ENCODE results near the gene IGFL2.
"Not testable (repeated sequence)": the region's sequence is repeated elsewhere in the genome, so short reads cannot be mapped to it uniquely, and the experiment has no call there.

The IGFL2 gene

DNA sequence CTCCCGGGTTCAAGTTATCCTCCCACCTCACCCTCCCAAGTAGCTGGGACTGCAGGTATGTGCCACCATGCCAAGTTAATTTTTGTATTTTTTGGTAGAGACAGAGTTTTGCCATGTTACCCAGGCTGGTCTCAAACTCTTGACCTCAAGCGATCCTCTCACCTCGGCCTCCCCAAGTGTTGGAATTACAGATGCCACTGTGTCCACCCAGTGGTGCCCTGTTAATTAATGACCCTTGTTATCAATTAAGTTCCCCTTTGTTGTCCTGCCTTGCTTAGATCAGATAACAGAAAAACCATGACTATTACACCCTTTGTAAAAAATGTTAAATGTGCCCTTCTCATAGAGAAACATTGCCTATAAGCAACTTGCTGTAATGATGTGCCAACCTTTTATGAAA, 47.1 kb downstream of the IGFL2 start:
- peaks cover 25% of the 10 kb centered on the region for H3K27me3 ChIP-seq (ENCODE audit: control insufficient read depth, insufficient read depth, low read length)
- no peaks in the 10 kb centered on the region for H3K36me3 ChIP-seq (ENCODE audit: control insufficient read depth, insufficient read depth, low read length)
- H3K9me3 ChIP-seq (ENCODE audit: control insufficient read depth, low read length) = no peaks in the 10 kb centered on the region
- no peaks in the 10 kb centered on the region for H3K4me1 ChIP-seq (ENCODE audit: control insufficient read depth, insufficient read depth, low read length)
- no peak overlapping the region for H3K9ac ChIP-seq (ENCODE audit: low read length)
- H3K4me3 ChIP-seq (ENCODE audit: low read length) = no peak overlapping the region

GRCh38 chr19:46195919-46196318, 47.9 kb downstream of the IGFL2 start:
- peaks cover 18% of the 10 kb centered on the region for H3K27me3 ChIP-seq (ENCODE audit: control insufficient read depth, insufficient read depth, low read length)
- not testable (repeated sequence) for H3K36me3 ChIP-seq (ENCODE audit: control insufficient read depth, insufficient read depth, low read length); H3K4me1 ChIP-seq (ENCODE audit: control insufficient read depth, insufficient read depth, low read length); H3K9me3 ChIP-seq (ENCODE audit: control insufficient read depth, low read length); H3K4me3 ChIP-seq (ENCODE audit: low read length); H3K9ac ChIP-seq (ENCODE audit: low read length)

- no peak overlapping the region for H3K9ac ChIP-seq (ENCODE audit: low read length)
- peaks cover 18% of the 10 kb centered on the region for H3K27me3 ChIP-seq (ENCODE audit: control insufficient read depth, insufficient read depth, low read length)
- no peaks in the 10 kb centered on the region for H3K4me1 ChIP-seq (ENCODE audit: control insufficient read depth, insufficient read depth, low read length)
- H3K36me3 ChIP-seq (ENCODE audit: control insufficient read depth, insufficient read depth, low read length) = no peaks in the 10 kb centered on the region
- H3K4me3 ChIP-seq (ENCODE audit: low read length) = no peak overlapping the region
- no peaks in the 10 kb centered on the region for H3K9me3 ChIP-seq (ENCODE audit: control insufficient read depth, low read length)
These were observed 48.5 kb downstream of the IGFL2 start for GRCh38 chr19:46196410-46197124.

- no peaks in the 10 kb centered on the region for H3K36me3 ChIP-seq (ENCODE audit: control insufficient read depth, insufficient read depth, low read length)
- peaks cover 18% of the 10 kb centered on the region for H3K27me3 ChIP-seq (ENCODE audit: control insufficient read depth, insufficient read depth, low read length)
- no peak overlapping the region for H3K9ac ChIP-seq (ENCODE audit: low read length)
- H3K4me1 ChIP-seq (ENCODE audit: control insufficient read depth, insufficient read depth, low read length) = no peaks in the 10 kb centered on the region
- no peak overlapping the region for H3K4me3 ChIP-seq (ENCODE audit: low read length)
- H3K9me3 ChIP-seq (ENCODE audit: control insufficient read depth, low read length) = no peaks in the 10 kb centered on the region
These were observed 49.5 kb downstream of the IGFL2 start for GRCh38 chr19:46197314-46198070.

DNA sequence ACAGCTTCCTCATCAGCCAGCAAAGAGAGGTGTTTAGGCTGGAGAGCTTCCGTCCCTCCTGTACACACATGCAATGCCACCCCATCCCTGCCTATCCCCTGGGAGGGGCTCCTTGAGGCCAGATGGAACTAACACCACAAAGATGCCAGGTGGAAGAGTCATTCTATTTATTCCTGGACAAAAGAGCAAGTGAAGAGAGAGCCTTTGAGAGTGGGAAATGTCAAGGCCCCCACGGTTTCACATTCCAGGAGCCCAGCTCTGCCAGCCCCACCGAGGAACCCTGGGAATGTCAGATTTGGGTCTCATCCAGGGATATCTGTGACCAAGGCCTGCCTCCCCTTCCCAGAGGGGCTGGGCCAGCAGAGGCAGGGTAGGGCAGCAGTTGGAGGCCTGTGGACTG, 50.7 kb downstream of the IGFL2 start:
- Histone ChIP-seq H3K9me3 (ENCODE audit: control insufficient read depth, low read length) (no peaks in the 10 kb centered on the region), H3K27me3 (ENCODE audit: control insufficient read depth, insufficient read depth, low read length) (peaks cover 16% of the 10 kb centered on the region), H3K36me3 (ENCODE audit: control insufficient read depth, insufficient read depth, low read length) (no peaks in the 10 kb centered on the region), H3K4me3 (ENCODE audit: low read length) (no peak overlapping the region), H3K9ac (ENCODE audit: low read length) (no peak overlapping the region), H3K4me1 (ENCODE audit: control insufficient read depth, insufficient read depth, low read length) (no peaks in the 10 kb centered on the region)

DNA sequence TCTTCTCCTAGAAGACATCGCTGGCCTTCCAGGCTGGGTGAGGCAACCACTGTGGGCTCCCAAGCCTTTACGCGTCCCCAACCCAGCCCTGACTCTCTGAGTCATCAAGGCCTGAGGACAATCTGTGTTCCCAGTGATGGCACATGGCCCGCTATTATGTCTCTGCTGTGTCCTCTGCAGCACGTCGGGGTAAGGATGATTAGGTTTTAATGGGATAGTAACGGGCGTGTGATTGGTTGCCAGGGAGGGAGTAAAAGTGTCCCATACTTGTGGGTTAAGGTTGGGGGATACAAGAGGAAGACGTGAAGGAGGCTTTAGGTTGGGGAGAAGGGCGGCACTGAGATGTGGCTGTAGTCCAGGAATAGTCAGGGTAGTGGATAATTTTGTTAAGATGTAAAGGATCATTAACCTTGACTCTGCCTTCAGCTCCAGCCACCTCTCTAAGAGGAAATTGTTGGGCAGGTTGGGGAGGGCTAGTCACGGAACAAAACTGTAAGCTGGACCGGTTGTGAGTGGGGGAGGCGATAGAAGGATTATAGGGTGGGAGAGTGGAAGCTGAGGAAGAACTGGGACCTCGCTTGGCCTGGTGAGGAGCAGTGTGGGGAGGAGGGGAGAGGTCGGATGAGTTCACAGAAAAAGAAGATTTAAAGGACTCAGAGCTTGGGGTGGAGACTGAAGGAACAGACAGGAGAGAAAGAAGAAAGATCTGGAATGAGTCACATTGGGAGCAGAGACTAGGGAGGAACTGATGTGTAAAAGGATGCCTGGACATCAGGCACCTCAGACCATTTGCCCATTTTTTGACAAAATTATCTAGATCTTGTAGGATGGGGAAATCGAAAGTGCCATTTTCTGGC, 53.6 kb downstream of the IGFL2 start:
- no peaks in the 10 kb centered on the region for H3K36me3 ChIP-seq (ENCODE audit: control insufficient read depth, insufficient read depth, low read length)
- no peak overlapping the region for H3K9ac ChIP-seq (ENCODE audit: low read length)
- H3K4me3 ChIP-seq (ENCODE audit: low read length) = no peak overlapping the region
- peaks cover 8% of the 10 kb centered on the region for H3K27me3 ChIP-seq (ENCODE audit: control insufficient read depth, insufficient read depth, low read length)
- H3K4me1 ChIP-seq (ENCODE audit: control insufficient read depth, insufficient read depth, low read length) = no peaks in the 10 kb centered on the region
- H3K9me3 ChIP-seq (ENCODE audit: control insufficient read depth, low read length) = no peaks in the 10 kb centered on the region

GRCh38 chr19:46202426-46202825, 54.4 kb downstream of the IGFL2 start:
- peaks cover 1% of the 10 kb centered on the region for H3K27me3 ChIP-seq (ENCODE audit: control insufficient read depth, insufficient read depth, low read length)
- H3K4me1 ChIP-seq (ENCODE audit: control insufficient read depth, insufficient read depth, low read length) = no peaks in the 10 kb centered on the region
- no peak overlapping the region for H3K9ac ChIP-seq (ENCODE audit: low read length)
- no peak overlapping the region for H3K4me3 ChIP-seq (ENCODE audit: low read length)
- no peaks in the 10 kb centered on the region for H3K36me3 ChIP-seq (ENCODE audit: control insufficient read depth, insufficient read depth, low read length)
- no peaks in the 10 kb centered on the region for H3K9me3 ChIP-seq (ENCODE audit: control insufficient read depth, low read length)

DNA sequence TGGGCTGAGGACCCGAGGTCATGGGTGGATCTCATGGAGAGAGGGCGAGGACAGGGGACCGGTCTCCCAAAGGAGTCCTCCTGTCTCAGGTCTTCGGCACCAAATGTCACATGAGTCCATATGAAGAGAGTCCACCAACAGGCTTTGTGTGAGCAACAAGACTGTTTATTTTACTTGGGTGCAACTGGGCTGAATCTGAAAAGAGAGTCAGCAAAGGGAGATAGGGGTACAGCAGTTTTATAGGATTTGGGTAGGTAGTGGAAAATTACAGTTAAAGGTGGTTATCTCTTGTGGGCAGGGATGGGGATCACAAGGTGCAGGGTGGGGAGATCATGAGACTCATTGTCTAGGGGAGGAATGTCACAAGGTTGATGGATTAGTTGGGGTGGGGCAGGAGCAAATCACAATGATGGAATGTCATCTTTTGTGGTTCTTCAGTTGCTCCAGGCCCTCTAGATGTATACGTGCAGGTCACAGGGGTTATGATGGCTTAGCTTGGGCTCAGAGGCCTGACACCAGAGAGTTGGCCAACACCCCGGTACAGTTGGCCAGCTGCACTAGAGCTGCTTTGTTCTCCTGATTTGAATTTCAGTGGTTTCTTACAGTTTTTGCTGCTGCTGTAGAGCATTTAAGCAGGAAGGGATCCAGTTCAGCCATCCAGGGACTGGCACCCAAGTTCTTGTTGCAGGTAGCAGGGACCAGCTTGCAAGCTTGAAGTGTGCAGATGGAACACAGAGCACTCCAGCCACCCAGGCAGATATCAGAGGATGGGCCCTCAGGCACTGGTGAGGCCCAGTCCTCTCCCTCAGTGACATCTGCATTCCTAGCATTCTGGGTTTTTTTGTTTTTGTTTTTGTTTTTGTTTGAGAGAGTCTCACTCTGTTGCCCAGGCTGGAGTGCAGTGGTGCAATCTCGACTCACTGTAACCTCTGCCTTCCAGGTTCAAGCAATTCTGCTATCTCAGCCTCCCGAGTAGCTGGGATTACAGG, 55.1 kb downstream of the IGFL2 start:
- Histone ChIP-seq H3K9me3 (ENCODE audit: control insufficient read depth, low read length) (no peaks in the 10 kb centered on the region), H3K27me3 (ENCODE audit: control insufficient read depth, insufficient read depth, low read length) (no peaks in the 10 kb centered on the region), H3K4me1 (ENCODE audit: control insufficient read depth, insufficient read depth, low read length) (no peaks in the 10 kb centered on the region), H3K9ac (ENCODE audit: low read length) (no peak overlapping the region), H3K36me3 (ENCODE audit: control insufficient read depth, insufficient read depth, low read length) (no peaks in the 10 kb centered on the region), H3K4me3 (ENCODE audit: low read length) (no peak overlapping the region)

GRCh38 chr19:46204008-46204407, 56.0 kb downstream of the IGFL2 start:
- H3K4me3 ChIP-seq (ENCODE audit: low read length) = no peak overlapping the region
- H3K27me3 ChIP-seq (ENCODE audit: control insufficient read depth, insufficient read depth, low read length) = no peaks in the 10 kb centered on the region
- H3K36me3 ChIP-seq (ENCODE audit: control insufficient read depth, insufficient read depth, low read length) = no peaks in the 10 kb centered on the region
- peaks cover 4% of the 10 kb centered on the region for H3K4me1 ChIP-seq (ENCODE audit: control insufficient read depth, insufficient read depth, low read length)
- no peaks in the 10 kb centered on the region for H3K9me3 ChIP-seq (ENCODE audit: control insufficient read depth, low read length)
- H3K9ac ChIP-seq (ENCODE audit: low read length) = no peak overlapping the region

DNA sequence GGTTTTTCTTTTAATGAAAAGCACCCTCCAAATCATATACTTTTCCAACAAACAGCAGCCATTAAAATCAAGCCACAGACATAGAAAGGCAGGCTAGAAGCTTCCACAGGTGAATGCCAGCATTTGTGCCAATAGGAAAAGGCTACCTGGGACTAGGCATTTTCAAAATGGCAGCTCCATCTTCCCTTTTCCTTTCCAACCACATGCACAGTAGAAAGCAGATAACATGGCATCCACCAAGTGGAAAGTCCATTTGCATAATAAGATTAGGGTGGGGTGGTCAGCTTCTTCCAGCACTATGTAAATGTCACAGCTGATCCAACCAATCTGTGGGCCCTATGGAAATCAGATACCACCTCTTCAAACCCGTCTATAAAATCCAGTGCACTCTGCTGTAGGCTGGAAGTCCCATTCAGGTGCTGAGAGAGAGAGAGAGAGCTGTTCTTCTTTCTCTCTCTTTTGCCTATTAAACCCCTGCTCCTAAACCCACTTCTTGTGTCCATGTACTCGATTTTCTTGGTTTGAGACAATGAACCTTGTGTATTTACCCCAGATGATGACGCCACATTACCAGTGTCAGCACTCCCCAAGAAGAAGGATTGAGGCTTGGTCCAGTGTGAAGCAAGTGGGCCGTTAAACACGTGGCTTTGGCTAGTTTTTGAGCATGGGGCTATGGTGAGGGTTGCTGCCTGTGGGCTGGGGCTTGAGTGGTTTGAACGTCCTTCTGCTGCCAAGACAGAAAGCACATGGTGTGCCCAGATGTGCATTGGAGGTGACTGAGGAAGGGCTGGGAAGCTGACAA, 57.3 kb downstream of the IGFL2 start:
- H3K27me3 ChIP-seq (ENCODE audit: control insufficient read depth, insufficient read depth, low read length) = no peaks in the 10 kb centered on the region
- no peaks in the 10 kb centered on the region for H3K9me3 ChIP-seq (ENCODE audit: control insufficient read depth, low read length)
- H3K4me3 ChIP-seq (ENCODE audit: low read length) = no peak overlapping the region
- H3K4me1 ChIP-seq (ENCODE audit: control insufficient read depth, insufficient read depth, low read length) = peaks cover 17% of the 10 kb centered on the region
- no peak overlapping the region for H3K9ac ChIP-seq (ENCODE audit: low read length)
- no peaks in the 10 kb centered on the region for H3K36me3 ChIP-seq (ENCODE audit: control insufficient read depth, insufficient read depth, low read length)

DNA sequence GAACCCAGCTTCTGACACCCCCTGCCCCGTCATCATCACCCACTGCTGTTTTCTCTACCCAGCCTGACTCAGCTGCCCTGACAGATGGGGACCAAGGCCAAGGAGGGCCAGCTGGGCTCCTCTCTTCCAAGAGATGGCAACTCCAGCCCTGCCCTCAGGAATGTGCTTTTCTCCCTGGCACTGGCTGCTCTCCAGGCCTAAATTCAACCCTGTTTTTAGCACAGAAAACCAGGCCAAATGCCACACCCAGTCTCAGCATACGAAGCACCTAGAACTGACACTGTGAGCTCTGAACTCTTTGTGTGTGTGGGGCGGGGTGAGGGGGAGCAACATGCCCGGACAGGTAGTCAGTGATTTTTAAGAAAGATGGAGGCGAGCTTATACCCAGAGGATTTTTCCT, 58.1 kb downstream of the IGFL2 start:
- Histone ChIP-seq H3K36me3 (ENCODE audit: control insufficient read depth, insufficient read depth, low read length) (no peaks in the 10 kb centered on the region), H3K4me3 (ENCODE audit: low read length) (no peak overlapping the region), H3K9me3 (ENCODE audit: control insufficient read depth, low read length) (no peaks in the 10 kb centered on the region), H3K9ac (ENCODE audit: low read length) (no peak overlapping the region), H3K4me1 (ENCODE audit: control insufficient read depth, insufficient read depth, low read length) (peaks cover 24% of the 10 kb centered on the region), H3K27me3 (ENCODE audit: control insufficient read depth, insufficient read depth, low read length) (no peaks in the 10 kb centered on the region)
